ENCODE results near the gene RGS6.

RGS6 gene

GRCh38 chr14:72541546-72541945 lies 609.3 kb downstream of the RGS6 start:
- Histone ChIP-seq H3K36me3 (ENCODE audit: control insufficient read depth, insufficient read depth, low read length) (no peaks in the 10 kb centered on the region), H3K9me3 (ENCODE audit: control insufficient read depth, insufficient read depth, low read depth, low read length) (no peaks in the 10 kb centered on the region), H3K4me3 (ENCODE audit: low read depth, low read length) (no peak overlapping the region), H3K27me3 (ENCODE audit: control insufficient read depth, insufficient read depth, low read length) (no peaks in the 10 kb centered on the region), H3K9ac (ENCODE audit: low read length) (no peak overlapping the region), H3K4me1 (ENCODE audit: control insufficient read depth, insufficient read depth, low read length) (peaks cover 13% of the 10 kb centered on the region), H3K27ac (ENCODE audit: low read depth, low read length) (no peak overlapping the region)

- no peak overlapping the region for H3K27ac ChIP-seq (ENCODE audit: low read depth, low read length)
- H3K36me3 ChIP-seq (ENCODE audit: control insufficient read depth, insufficient read depth, low read length), result no peaks in the 10 kb centered on the region
- no peak overlapping the region for H3K4me3 ChIP-seq (ENCODE audit: low read depth, low read length)
- no peaks in the 10 kb centered on the region for H3K27me3 ChIP-seq (ENCODE audit: control insufficient read depth, insufficient read depth, low read length)
- peaks cover 13% of the 10 kb centered on the region for H3K4me1 ChIP-seq (ENCODE audit: control insufficient read depth, insufficient read depth, low read length)
- no peaks in the 10 kb centered on the region for H3K9me3 ChIP-seq (ENCODE audit: control insufficient read depth, insufficient read depth, low read depth, low read length)
- H3K9ac ChIP-seq (ENCODE audit: low read length), result no peak overlapping the region
Observed at GRCh38 chr14:72543341-72543740, 611.1 kb downstream of the RGS6 start.

- Histone ChIP-seq H3K27me3 (ENCODE audit: control insufficient read depth, insufficient read depth, low read length) (no peaks in the 10 kb centered on the region), H3K9me3 (ENCODE audit: control insufficient read depth, insufficient read depth, low read depth, low read length) (no peaks in the 10 kb centered on the region)
Observed at GRCh38 chr14:72544615-72545387, 612.6 kb downstream of the RGS6 start.

GRCh38 chr14:72545411-72546311 lies 613.4 kb downstream of the RGS6 start:
- no peak overlapping the region for H3K4me3 ChIP-seq (ENCODE audit: low read depth, low read length)
- H3K27ac ChIP-seq (ENCODE audit: low read depth, low read length), result no peak overlapping the region

More at GRCh38 chr14:72544615-72545387, 612.6 kb downstream of the RGS6 start:
- Histone ChIP-seq H3K4me1 (ENCODE audit: control insufficient read depth, insufficient read depth, low read length) (peaks cover 13% of the 10 kb centered on the region), H3K36me3 (ENCODE audit: control insufficient read depth, insufficient read depth, low read length) (no peaks in the 10 kb centered on the region), H3K9ac (ENCODE audit: low read length) (no peak overlapping the region), H3K4me3 (ENCODE audit: low read depth, low read length) (no peak overlapping the region), H3K27ac (ENCODE audit: low read depth, low read length) (no peak overlapping the region)

GRCh38 chr14:72546344-72547016 lies 614.3 kb downstream of the RGS6 start:
- peaks cover 13% of the 10 kb centered on the region for H3K4me1 ChIP-seq (ENCODE audit: control insufficient read depth, insufficient read depth, low read length)
- no peaks in the 10 kb centered on the region for H3K9me3 ChIP-seq (ENCODE audit: control insufficient read depth, insufficient read depth, low read depth, low read length)
- no peaks in the 10 kb centered on the region for H3K27me3 ChIP-seq (ENCODE audit: control insufficient read depth, insufficient read depth, low read length)
- no peak overlapping the region for H3K4me3 ChIP-seq (ENCODE audit: low read depth, low read length)
- H3K27ac ChIP-seq (ENCODE audit: low read depth, low read length), result no peak overlapping the region
- no peaks in the 10 kb centered on the region for H3K36me3 ChIP-seq (ENCODE audit: control insufficient read depth, insufficient read depth, low read length)
- H3K9ac ChIP-seq (ENCODE audit: low read length), result no peak overlapping the region

More at GRCh38 chr14:72545411-72546311, 613.4 kb downstream of the RGS6 start:
- no peaks in the 10 kb centered on the region for H3K9me3 ChIP-seq (ENCODE audit: control insufficient read depth, insufficient read depth, low read depth, low read length)
- no peak overlapping the region for H3K9ac ChIP-seq (ENCODE audit: low read length)
- peaks cover 13% of the 10 kb centered on the region for H3K4me1 ChIP-seq (ENCODE audit: control insufficient read depth, insufficient read depth, low read length)
- H3K27me3 ChIP-seq (ENCODE audit: control insufficient read depth, insufficient read depth, low read length), result no peaks in the 10 kb centered on the region
- H3K36me3 ChIP-seq (ENCODE audit: control insufficient read depth, insufficient read depth, low read length), result no peaks in the 10 kb centered on the region

- no peak overlapping the region for H3K4me3 ChIP-seq (ENCODE audit: low read depth, low read length)
- H3K36me3 ChIP-seq (ENCODE audit: control insufficient read depth, insufficient read depth, low read length), result no peaks in the 10 kb centered on the region
- no peak overlapping the region for H3K9ac ChIP-seq (ENCODE audit: low read length)
- H3K4me1 ChIP-seq (ENCODE audit: control insufficient read depth, insufficient read depth, low read length), result peaks cover 16% of the 10 kb centered on the region
- no peaks in the 10 kb centered on the region for H3K9me3 ChIP-seq (ENCODE audit: control insufficient read depth, insufficient read depth, low read depth, low read length)
- no peaks in the 10 kb centered on the region for H3K27me3 ChIP-seq (ENCODE audit: control insufficient read depth, insufficient read depth, low read length)
- H3K27ac ChIP-seq (ENCODE audit: low read depth, low read length), result no peak overlapping the region
Observed at GRCh38 chr14:72547999-72548398, 615.8 kb downstream of the RGS6 start.

GRCh38 chr14:72549026-72549425 lies 616.8 kb downstream of the RGS6 start:
- no peaks in the 10 kb centered on the region for H3K36me3 ChIP-seq (ENCODE audit: control insufficient read depth, insufficient read depth, low read length)
- no peak overlapping the region for H3K4me3 ChIP-seq (ENCODE audit: low read depth, low read length)
- H3K27me3 ChIP-seq (ENCODE audit: control insufficient read depth, insufficient read depth, low read length), result no peaks in the 10 kb centered on the region; the same call in 1 of the 2 replicates
- peaks cover 22% of the 10 kb centered on the region for H3K4me1 ChIP-seq (ENCODE audit: control insufficient read depth, insufficient read depth, low read length)
- H3K9me3 ChIP-seq (ENCODE audit: control insufficient read depth, insufficient read depth, low read depth, low read length), result no peaks in the 10 kb centered on the region
- H3K9ac ChIP-seq (ENCODE audit: low read length), result no peak overlapping the region
- H3K27ac ChIP-seq (ENCODE audit: low read depth, low read length), result no peak overlapping the region

- peaks cover 21% of the 10 kb centered on the region for H3K4me1 ChIP-seq (ENCODE audit: control insufficient read depth, insufficient read depth, low read length)
- no peak overlapping the region for H3K4me3 ChIP-seq (ENCODE audit: low read depth, low read length)
- no peaks in the 10 kb centered on the region for H3K9me3 ChIP-seq (ENCODE audit: control insufficient read depth, insufficient read depth, low read depth, low read length)
- no peak overlapping the region for H3K27ac ChIP-seq (ENCODE audit: low read depth, low read length)
- no peaks in the 10 kb centered on the region; the same call in 1 of the 2 replicates for H3K27me3 ChIP-seq (ENCODE audit: control insufficient read depth, insufficient read depth, low read length)
- H3K36me3 ChIP-seq (ENCODE audit: control insufficient read depth, insufficient read depth, low read length), result no peaks in the 10 kb centered on the region
- H3K9ac ChIP-seq (ENCODE audit: low read length), result no peak overlapping the region
Observed at GRCh38 chr14:72549854-72550253, 617.6 kb downstream of the RGS6 start.

- no peak overlapping the region for H3K9ac ChIP-seq (ENCODE audit: low read length)
- no peak overlapping the region for H3K4me3 ChIP-seq (ENCODE audit: low read depth, low read length)
- no peaks in the 10 kb centered on the region for H3K9me3 ChIP-seq (ENCODE audit: control insufficient read depth, insufficient read depth, low read depth, low read length)
- no peaks in the 10 kb centered on the region for H3K36me3 ChIP-seq (ENCODE audit: control insufficient read depth, insufficient read depth, low read length)
- no peak overlapping the region for H3K27ac ChIP-seq (ENCODE audit: low read depth, low read length)
- H3K4me1 ChIP-seq (ENCODE audit: control insufficient read depth, insufficient read depth, low read length), result peaks cover 15% of the 10 kb centered on the region
- H3K27me3 ChIP-seq (ENCODE audit: control insufficient read depth, insufficient read depth, low read length), result no peaks in the 10 kb centered on the region; the same call in 1 of the 2 replicates
Observed at GRCh38 chr14:72550513-72550912, 618.3 kb downstream of the RGS6 start.

- H3K9me3 ChIP-seq (ENCODE audit: control insufficient read depth, insufficient read depth, low read depth, low read length), result no peaks in the 10 kb centered on the region
- no peak overlapping the region for H3K27ac ChIP-seq (ENCODE audit: low read depth, low read length)
- no peaks in the 10 kb centered on the region; the same call in 1 of the 2 replicates for H3K27me3 ChIP-seq (ENCODE audit: control insufficient read depth, insufficient read depth, low read length)
- H3K9ac ChIP-seq (ENCODE audit: low read length), result no peak overlapping the region
- H3K4me3 ChIP-seq (ENCODE audit: low read depth, low read length), result no peak overlapping the region
- H3K4me1 ChIP-seq (ENCODE audit: control insufficient read depth, insufficient read depth, low read length), result peaks cover 15% of the 10 kb centered on the region
- no peaks in the 10 kb centered on the region for H3K36me3 ChIP-seq (ENCODE audit: control insufficient read depth, insufficient read depth, low read length)
Observed at GRCh38 chr14:72552236-72552635, 620.0 kb downstream of the RGS6 start.
